ENCODE results near the gene CWC22.

Gene CWC22

DNA sequence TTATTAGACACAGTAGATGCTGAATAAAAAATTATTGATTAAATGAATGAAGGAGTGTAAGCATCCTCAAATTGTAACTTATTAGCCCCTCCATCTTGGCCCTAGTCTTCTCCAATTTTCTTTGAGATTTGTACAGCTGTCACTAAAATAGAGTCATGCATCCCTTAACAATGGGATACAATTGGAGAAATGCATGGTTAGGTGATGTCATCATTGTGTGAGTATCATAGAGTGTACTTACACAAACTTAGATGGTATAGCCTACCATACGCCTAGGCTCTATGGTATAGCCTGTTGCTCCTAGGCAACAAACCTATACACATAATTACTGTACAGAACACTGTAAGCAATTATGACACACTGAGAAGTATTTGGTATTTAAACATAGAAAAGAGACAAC is 107.4 kb downstream of the CWC22 start:
- no peak for DNase-seq (ENCODE audit: low read depth in 2 of 2)

DNA sequence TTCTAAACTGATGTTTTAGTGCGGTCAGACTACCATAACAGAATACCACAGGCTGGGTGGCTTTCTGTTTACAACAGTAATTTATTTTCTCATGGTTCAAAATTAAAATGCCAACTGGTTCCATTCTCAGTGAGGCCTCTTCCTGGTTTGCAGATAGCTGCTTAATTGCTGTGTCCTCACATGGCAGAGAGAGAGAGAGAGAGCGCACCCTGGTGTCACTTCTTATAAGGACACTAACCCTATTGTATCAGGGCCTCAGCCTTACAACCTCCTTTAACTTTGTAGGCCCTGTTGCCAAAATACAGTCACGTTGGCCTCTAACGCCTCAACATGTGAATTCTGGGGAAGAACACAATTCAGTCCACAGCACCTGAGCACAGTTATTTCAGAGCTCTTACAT is 108.2 kb downstream of the CWC22 start:
- DNase-seq (ENCODE audit: low read depth in 2 of 2): no peak

Data from stimulated activated CD8-positive, alpha-beta memory T cell treated with anti-CD3 and anti-CD28 coated beads, Interleukin-7, amount 100 ng/mL, for 4 hours (primary cell).